Bronchial epithelial cell (primary cell): ENCODE data around the gene HYAL4. TPM values are rescaled to one million over a fixed set of nuclear protein-coding genes. Genes with fewer than 3 reads are reported as not detected.

ENCODE experiments used
- DNase-seq: peaks from one replicate; pipeline ENCODE4 v3.0.0-alpha.2; 2010; ENCODE audit warnings: low read depth
- FAIRE-seq: peaks from 2 replicates; lab custom pipeline; 2011; peaks lifted over from hg19 to GRCh38; lab: Jason Lieb, UNC
- H3K27me3 ChIP-seq: 2 replicates; pipeline ENCODE4 v1.5.1; 2011; ENCODE audit warnings: low read length; ENCODE audit not compliant: control insufficient read depth, insufficient read depth
- H3K36me3 ChIP-seq: 2 replicates; pipeline ENCODE4 v1.5.1; 2011; ENCODE audit warnings: low read length; ENCODE audit not compliant: control insufficient read depth, insufficient read depth
- H3K4me3 ChIP-seq: 2 replicates; pipeline ENCODE4 v1.5.1; 2011; ENCODE audit warnings: mild to moderate bottlenecking, low read depth, low read length, control low read depth
- total RNA-seq: library from RNA; depleted of rRNA; stranded (reverse); fragments of >200 nt; gene quantifications from 2 replicates; pipeline ENCODE4 v1.2.1, GENCODE V29; 2014
- TF ChIP-seq, protein P1 (sequence below): IDR thresholded peaks from 2 replicates; pipeline ENCODE4 v1.5.1; 2011; ENCODE audit warnings: mild to moderate bottlenecking, moderate library complexity, low read length, control low read depth, inconsistent platforms; ENCODE audit not compliant: insufficient read depth, severe bottlenecking

HYAL4 gene
- total RNA-seq, 1 donor from 2014 or later: under 0.01 TPM

DNA sequence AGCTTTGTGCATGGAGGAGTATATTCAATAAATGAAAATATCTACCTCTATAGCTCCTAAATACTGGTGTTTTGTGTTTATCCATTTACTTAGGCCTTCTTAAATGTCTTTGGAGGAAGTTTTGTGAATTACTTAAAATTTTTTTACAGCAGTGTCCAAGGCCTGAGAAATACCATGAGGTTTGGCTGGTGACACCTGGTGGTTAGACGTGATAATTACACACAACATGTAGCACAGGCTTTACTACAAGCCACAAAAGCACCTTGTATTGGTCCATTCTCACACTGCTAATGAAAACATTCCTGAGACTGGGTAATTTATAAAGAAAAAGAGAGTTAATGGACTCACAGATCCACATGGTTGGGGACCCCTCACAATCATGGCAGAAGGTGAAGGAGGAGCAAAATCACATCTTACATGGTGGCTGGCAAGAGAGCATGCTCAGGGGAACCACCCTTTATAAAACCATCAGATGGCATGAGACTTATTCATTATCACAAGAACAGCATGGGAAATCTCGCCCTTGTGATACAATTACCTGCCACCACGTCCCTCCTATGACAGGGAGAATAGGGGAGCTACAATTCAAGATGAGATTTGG, 20.6 kb downstream of the HYAL4 start:
- no peak overlapping the region for H3K4me3 ChIP-seq
- DNase-seq: peak; percentile 70
- no peak for FAIRE-seq
- H3K27me3 ChIP-seq: no peaks in the 10 kb centered on the region
- no peaks in the 10 kb centered on the region for H3K36me3 ChIP-seq
- TF ChIP-seq, protein P1, sequence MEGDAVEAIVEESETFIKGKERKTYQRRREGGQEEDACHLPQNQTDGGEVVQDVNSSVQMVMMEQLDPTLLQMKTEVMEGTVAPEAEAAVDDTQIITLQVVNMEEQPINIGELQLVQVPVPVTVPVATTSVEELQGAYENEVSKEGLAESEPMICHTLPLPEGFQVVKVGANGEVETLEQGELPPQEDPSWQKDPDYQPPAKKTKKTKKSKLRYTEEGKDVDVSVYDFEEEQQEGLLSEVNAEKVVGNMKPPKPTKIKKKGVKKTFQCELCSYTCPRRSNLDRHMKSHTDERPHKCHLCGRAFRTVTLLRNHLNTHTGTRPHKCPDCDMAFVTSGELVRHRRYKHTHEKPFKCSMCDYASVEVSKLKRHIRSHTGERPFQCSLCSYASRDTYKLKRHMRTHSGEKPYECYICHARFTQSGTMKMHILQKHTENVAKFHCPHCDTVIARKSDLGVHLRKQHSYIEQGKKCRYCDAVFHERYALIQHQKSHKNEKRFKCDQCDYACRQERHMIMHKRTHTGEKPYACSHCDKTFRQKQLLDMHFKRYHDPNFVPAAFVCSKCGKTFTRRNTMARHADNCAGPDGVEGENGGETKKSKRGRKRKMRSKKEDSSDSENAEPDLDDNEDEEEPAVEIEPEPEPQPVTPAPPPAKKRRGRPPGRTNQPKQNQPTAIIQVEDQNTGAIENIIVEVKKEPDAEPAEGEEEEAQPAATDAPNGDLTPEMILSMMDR: peak; percentile 50

DNA sequence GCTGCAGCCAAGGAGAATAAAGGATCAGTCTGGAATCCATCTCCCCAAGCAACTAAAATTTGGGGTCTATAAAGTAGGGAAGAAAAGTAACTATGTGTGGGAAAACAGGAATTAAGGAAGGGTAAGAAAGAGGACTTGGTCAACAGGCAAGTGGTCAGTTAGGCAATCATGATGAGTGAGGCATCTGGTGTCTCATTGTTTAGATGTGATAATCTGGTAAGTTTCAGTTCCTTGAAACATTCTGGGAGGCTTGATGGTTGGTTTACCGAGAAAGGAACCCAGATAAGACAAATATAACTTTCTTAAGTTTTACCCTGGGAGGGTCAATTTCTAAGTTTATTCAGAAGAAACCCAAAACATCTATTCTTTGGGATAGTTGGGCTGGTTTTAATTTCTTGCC, 22.3 kb downstream of the HYAL4 start:
- H3K4me3 ChIP-seq: no peak overlapping the region
- peak; percentile 28 for DNase-seq
- H3K27me3 ChIP-seq: no peaks in the 10 kb centered on the region
- FAIRE-seq: no peak
- TF ChIP-seq, protein P1: no peak
- no peaks in the 10 kb centered on the region for H3K36me3 ChIP-seq

DNA sequence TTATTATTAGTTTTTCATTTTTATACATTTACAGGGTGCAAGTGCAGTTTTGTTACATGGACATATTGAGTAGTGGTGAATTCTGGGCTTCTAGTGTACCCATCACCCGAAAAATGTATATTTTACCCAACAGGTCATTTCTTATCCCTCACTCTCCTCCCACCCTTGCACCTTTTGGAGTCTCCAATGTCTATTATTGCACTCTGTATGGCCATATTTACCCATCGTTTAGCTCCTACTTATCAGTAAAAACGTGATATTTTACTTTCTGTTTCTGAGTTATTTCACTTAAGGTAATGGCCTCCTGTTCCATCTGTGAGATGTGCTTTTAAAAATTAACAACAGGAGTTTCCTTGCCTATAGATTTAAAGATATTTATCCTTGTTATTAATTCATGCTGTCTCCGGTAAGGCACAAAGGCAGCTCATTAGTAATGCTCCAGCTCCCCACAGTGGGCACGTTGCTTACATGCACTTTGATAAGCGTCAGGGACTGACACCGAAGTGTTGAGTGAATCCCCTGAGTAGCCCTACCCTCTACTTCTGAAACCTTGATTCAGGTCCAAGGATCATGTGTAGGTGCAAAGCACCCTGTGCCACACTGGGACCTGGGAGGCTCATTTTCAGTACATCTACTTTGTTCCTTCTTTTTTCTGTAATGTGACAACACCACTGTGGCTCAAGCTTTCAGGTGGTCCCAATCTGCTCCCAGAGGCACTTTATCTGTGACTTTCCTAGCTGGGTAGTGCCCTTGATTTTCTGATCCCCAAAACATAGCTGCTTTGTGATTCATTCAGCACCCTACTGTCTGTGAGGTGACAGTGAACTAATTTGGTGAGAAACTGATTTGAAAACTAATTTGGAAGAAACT, 27.3 kb downstream of the HYAL4 start:
- FAIRE-seq (peak; percentile 32), DNase-seq (peak; percentile 71)
- H3K27me3 ChIP-seq: no peaks in the 10 kb centered on the region
- TF ChIP-seq, protein P1: peak; percentile 71
- H3K4me3 ChIP-seq: no peak overlapping the region
- no peaks in the 10 kb centered on the region for H3K36me3 ChIP-seq

DNA sequence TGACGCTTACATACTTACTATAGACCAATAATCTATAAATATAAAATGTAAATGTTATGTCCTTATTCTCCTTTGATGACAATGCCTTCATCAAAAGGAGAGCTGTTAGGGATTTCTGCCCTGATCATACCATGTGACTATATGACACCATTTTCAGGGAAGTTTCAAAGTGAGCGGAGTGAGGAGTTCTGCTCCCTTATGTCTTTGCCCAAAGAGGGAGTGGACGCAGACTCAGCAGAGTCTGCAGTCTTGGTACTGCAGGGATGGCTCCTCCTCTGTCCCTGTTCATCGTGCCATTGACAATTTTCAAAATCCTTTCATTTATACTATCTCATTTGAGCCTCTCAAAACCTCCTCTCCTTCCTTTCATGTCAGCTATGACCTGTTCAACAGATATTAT, 27.9 kb downstream of the HYAL4 start:
- DNase-seq: no peak
- TF ChIP-seq, protein P1: no peak
- no peak overlapping the region for H3K4me3 ChIP-seq
- no peaks in the 10 kb centered on the region for H3K27me3 ChIP-seq
- FAIRE-seq: no peak
- H3K36me3 ChIP-seq: no peaks in the 10 kb centered on the region

DNA sequence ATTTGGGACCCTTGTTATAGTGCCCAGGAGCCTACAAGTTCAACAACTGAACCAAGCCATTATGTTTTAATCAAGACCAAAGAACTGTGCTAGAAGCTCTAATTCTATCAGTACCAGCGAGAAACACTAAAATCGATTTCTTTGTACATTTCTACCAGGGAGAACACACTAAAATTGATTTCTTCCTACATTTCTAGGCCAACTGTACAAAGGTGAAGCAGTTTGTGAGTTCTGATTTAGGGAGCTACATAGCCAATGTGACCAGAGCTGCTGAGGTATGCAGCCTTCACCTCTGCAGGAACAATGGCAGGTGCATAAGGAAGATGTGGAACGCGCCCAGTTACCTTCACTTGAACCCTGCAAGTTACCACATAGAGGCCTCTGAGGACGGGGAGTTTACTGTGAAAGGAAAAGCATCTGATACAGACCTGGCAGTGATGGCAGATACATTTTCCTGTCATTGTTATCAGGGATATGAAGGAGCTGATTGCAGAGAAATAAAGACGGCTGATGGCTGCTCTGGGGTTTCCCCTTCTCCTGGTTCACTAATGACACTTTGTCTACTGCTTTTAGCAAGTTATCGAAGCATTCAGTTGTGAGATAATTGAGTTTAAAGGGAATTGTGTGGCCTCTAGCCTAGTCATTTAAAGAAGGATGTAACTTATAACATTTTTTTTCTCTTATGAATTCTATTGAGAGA, 31.7 kb downstream of the HYAL4 start:
- TF ChIP-seq, protein P1: no peak
- Histone ChIP-seq H3K36me3 (no peaks in the 10 kb centered on the region), H3K27me3 (no peaks in the 10 kb centered on the region), H3K4me3 (no peak overlapping the region)
- FAIRE-seq (no peak), DNase-seq (no peak)
